ENCODE results near the gene OMD. TPM values are rescaled to one million over a fixed set of nuclear protein-coding genes. Genes with fewer than 3 reads are reported as not detected.

The OMD gene, protein sequence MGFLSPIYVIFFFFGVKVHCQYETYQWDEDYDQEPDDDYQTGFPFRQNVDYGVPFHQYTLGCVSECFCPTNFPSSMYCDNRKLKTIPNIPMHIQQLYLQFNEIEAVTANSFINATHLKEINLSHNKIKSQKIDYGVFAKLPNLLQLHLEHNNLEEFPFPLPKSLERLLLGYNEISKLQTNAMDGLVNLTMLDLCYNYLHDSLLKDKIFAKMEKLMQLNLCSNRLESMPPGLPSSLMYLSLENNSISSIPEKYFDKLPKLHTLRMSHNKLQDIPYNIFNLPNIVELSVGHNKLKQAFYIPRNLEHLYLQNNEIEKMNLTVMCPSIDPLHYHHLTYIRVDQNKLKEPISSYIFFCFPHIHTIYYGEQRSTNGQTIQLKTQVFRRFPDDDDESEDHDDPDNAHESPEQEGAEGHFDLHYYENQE
- not detected for polyA plus RNA-seq

DNA sequence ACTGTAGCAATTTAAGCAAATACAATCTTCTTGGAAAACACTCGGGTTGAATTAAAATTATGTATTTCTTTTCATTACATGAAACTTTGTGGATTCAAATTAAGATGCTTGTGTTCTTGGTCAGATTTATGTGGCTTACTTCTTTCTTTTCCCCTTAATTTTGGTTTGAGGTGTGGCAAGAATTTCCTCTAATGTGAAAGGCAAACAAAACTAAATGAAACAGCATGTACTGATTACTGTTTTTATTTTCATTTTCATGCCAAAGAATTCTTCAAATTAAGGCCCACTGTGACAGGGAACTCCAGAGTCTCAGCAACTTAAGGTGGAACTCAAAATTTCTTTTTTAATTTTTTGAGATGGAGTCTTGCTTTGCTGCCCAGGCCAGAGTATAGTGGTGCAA, at the start of gene OMD:
Gene OMD, minus strand, starts transcription at position 132 of the 400 bp plus-strand sequence. CDS start 6,913 bp downstream, outside the sequence.
- Mint-ChIP-seq H3K4me1 (no peaks in the 10 kb centered on the region), H3K27ac (no peak within 1 kb of the TSS), H3K9me3 (no peaks in the 10 kb centered on the region), H3K27me3 (no peaks in the 10 kb centered on the region), H3K36me3 (peaks cover 4% of the 10 kb centered on the region), H3K4me3 (no peak within 1 kb of the TSS)

DNA sequence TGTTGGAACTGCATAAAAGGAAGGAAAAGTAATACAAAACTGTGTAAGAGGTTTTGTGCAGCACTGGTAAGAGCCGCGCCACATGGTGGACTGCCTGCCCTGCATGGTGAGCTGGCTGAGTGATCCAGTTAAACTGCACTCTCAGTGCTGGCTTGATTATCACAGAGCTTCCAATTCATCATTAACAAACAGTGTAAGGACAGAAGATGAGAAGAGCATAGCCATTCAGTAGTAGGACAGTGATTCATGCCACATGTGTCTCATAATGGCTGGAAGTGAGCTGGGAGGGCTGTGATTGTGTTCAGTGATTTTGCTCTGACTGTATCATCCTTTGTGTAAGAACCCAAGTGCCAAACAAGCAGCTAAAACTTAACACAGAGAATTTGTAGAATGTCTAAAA, 43.9 kb upstream of the OMD start:
- Mint-ChIP-seq H3K9me3 (no peaks in the 10 kb centered on the region), H3K36me3 (no peaks in the 10 kb centered on the region), H3K27me3 (no peaks in the 10 kb centered on the region), H3K4me1 (no peaks in the 10 kb centered on the region), H3K4me3 (no peak overlapping the region), H3K27ac (no peak overlapping the region)

DNA sequence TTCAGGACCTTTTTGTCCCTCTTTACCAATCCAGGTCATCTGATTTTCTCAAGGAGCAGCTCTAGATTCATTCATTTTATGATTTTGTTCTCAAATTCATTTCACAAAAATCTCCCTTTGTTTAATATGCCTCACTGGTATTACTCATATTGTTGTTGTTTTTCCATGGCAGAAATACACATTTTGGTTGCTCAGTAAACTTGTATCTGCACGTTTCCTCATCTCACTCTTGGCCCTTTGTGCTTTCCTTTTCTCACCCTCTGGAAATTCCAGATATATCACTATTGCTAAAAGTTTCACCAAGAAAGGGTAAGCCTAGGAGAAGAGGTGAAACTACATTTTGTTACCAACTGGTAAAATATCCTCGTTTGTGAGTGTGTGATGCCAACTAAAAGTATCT, 43.2 kb upstream of the OMD start:
- Mint-ChIP-seq H3K27me3 (no peaks in the 10 kb centered on the region), H3K27ac (no peak overlapping the region), H3K4me3 (no peak overlapping the region), H3K9me3 (no peaks in the 10 kb centered on the region), H3K4me1 (no peaks in the 10 kb centered on the region), H3K36me3 (no peaks in the 10 kb centered on the region)

DNA sequence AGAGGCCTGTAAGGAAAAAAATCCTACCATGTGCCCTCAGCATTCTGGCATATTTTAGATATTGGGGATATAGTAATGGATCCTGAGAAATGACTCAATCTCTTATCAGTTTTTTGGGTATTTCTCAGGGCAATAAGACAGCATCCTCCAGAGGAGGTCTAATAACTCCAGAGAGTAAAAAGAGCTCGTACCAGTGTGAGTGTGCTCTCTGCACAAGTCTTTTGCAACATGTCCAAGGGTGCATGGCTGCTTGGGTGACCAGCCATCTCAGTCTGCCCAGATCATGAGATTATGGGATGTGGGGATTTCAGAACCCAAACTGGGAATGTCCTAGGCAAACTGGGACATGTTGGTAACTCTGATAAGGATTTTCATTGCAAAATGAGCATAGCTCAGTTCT, 42.8 kb upstream of the OMD start:
- Mint-ChIP-seq H3K36me3 (no peaks in the 10 kb centered on the region), H3K4me3 (no peak overlapping the region), H3K4me1 (no peaks in the 10 kb centered on the region), H3K9me3 (no peaks in the 10 kb centered on the region), H3K27me3 (no peaks in the 10 kb centered on the region), H3K27ac (no peak overlapping the region)

DNA sequence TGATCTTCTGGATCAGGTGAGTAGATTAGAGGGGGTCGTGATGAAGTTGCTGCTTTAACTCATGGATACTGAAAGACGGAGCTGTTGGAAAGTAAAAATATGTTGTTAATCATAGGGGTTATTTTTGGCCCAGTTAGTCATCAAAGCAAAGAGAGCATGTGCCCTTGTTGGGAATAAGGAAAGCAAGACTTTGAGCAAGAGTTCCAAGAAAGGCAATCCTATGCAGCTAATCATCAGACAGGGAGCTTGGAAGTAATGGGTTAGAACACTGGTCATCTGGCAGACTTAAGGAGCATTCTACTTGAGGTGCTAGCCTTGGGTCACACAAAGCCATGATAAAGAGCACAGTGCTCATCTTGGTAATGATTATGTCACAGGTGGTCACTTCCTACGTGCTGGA, 39.7 kb upstream of the OMD start:
- Mint-ChIP-seq H3K36me3 (no peaks in the 10 kb centered on the region), H3K9me3 (no peaks in the 10 kb centered on the region), H3K27me3 (no peaks in the 10 kb centered on the region), H3K27ac (no peak overlapping the region), H3K4me1 (no peaks in the 10 kb centered on the region), H3K4me3 (no peak overlapping the region)

DNA sequence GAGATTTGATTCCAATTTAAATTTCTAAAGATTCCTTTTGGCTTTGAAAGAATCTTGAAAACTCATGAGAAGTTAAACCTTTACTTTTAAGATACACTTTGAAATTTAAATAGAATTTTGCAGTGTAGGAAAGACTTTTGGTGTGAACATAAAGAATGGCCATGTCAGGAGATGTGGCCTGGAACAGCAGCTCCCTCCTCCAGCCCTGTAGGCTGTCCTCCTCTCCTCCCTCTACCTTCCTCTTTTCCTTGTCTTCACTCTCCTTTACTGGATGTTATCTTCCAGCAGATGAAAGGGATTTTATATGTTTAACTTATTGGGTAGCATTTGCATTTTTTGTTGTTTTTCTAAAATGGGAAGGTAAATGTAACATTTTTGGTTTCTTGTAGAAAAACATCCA, 39.1 kb upstream of the OMD start:
- H3K27me3 Mint-ChIP-seq: no peaks in the 10 kb centered on the region
- no peaks in the 10 kb centered on the region for H3K4me1 Mint-ChIP-seq
- H3K4me3 Mint-ChIP-seq: no peak overlapping the region
- H3K9me3 Mint-ChIP-seq: no peaks in the 10 kb centered on the region
- H3K27ac Mint-ChIP-seq: no peak overlapping the region
- H3K36me3 Mint-ChIP-seq: no peaks in the 10 kb centered on the region

DNA sequence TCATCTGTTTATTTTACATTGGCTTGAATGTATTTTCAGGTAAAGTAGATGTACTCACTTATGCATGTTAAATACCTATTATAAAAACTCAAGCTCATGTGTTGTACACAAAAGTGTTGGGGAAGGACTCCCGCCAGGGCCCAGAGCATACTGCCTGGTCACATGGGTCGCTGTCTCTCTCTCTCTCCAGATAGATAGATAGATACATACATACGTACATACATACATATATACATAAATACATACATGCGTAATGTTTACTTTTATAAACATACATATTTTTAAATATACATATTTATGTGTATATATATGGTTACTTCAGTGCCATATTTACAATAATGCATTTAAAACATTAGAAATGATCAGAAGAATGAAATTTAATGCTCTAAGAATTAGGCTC, 33.3 kb upstream of the OMD start:
- no peaks in the 10 kb centered on the region for H3K4me1 Mint-ChIP-seq
- H3K27ac Mint-ChIP-seq: no peak overlapping the region
- no peaks in the 10 kb centered on the region for H3K36me3 Mint-ChIP-seq
- H3K9me3 Mint-ChIP-seq: no peaks in the 10 kb centered on the region
- no peak overlapping the region for H3K4me3 Mint-ChIP-seq
- H3K27me3 Mint-ChIP-seq: no peaks in the 10 kb centered on the region

DNA sequence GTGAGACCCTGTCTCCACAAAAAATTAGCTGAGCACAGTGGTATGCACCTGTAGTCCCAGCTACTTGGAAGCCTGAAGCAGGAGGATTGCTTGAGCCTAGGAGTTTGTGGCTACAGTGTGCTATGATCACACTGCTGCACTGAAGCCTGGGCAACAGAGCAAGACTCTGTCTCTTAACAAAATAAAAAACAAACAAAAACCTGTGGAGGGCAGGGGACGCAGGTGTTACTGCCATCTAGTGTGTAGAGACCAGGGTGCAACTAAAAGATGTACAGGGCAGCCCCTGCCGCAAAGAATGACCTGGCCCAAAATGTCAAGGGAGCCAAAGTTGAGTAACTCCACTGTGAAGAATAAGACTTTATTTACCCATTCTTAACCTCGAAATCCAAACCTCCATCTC, 30.9 kb upstream of the OMD start:
- no peak overlapping the region for H3K4me3 Mint-ChIP-seq
- no peaks in the 10 kb centered on the region for H3K27me3 Mint-ChIP-seq
- H3K4me1 Mint-ChIP-seq: no peaks in the 10 kb centered on the region
- H3K9me3 Mint-ChIP-seq: no peaks in the 10 kb centered on the region
- no peak overlapping the region for H3K27ac Mint-ChIP-seq
- no peaks in the 10 kb centered on the region for H3K36me3 Mint-ChIP-seq

DNA sequence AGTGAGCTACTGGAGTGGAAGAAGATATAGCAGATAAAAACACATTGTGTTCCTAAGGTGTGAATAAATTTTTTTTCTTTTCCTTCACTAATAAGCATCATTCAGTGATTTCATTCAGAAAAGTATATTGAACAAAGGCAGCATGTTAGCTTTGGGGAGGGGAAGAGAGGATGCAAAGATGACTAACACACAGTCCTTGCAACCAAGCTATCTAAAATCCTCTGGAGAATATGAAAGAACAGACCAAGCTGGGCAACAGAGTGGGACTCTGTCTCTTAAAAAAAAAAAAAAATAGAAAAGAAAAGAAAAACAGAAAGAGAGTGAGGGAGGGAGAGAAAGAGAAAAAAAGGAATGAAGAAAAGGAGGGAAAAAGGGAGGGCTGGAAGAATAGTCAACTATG, 22.3 kb upstream of the OMD start:
- Mint-ChIP-seq H3K27ac (no peak overlapping the region), H3K9me3 (no peaks in the 10 kb centered on the region), H3K4me1 (no peaks in the 10 kb centered on the region), H3K36me3 (no peaks in the 10 kb centered on the region), H3K27me3 (no peaks in the 10 kb centered on the region), H3K4me3 (no peak overlapping the region)

DNA sequence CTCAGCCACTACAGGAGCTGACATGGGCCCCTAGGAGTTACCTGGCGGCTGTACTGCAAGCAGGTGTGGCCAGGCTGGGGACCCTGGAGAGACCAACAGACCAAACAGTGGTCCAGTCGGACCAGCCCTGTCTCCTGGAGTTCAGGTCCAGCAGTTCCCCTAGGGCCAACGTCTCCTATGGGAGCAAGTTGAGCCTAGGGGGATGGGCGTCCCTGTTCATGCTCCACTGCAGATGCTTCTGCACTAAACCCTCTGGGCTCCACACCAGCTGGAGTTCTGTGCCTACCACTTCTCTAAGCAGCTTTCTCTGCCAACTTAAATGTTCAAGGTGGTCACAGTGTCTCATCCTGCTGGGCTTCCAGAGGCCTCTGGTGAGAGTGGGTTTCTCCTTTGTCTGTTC, 20.6 kb upstream of the OMD start:
- Mint-ChIP-seq H3K27ac (no peak overlapping the region), H3K4me3 (no peak overlapping the region), H3K36me3 (no peaks in the 10 kb centered on the region), H3K4me1 (peaks cover 0 to 2% (median 2%) of the 10 kb centered on the region in 3 donors), H3K27me3 (no peaks in the 10 kb centered on the region), H3K9me3 (no peaks in the 10 kb centered on the region)

DNA sequence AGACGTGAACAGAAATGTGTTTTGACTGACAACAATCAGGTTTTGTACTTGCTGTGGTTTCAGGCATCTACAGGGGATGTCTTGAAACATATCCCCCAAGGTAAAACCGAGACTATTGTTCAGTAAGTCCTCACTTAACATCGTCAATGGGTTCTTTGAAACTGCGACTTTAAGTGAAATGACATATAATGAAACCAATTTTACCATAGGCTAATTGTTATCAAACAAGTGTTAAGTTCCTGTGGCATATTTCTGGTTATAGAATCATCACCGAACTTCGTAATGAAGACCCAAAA, 16.4 kb upstream of the OMD start:
- no peak overlapping the region for H3K27ac Mint-ChIP-seq
- no peaks in the 10 kb centered on the region for H3K36me3 Mint-ChIP-seq
- H3K4me3 Mint-ChIP-seq: no peak overlapping the region
- H3K9me3 Mint-ChIP-seq: no peaks in the 10 kb centered on the region
- no peaks in the 10 kb centered on the region for H3K27me3 Mint-ChIP-seq
- peaks cover 0 to 2% (median 2%) of the 10 kb centered on the region in 3 donors for H3K4me1 Mint-ChIP-seq

DNA sequence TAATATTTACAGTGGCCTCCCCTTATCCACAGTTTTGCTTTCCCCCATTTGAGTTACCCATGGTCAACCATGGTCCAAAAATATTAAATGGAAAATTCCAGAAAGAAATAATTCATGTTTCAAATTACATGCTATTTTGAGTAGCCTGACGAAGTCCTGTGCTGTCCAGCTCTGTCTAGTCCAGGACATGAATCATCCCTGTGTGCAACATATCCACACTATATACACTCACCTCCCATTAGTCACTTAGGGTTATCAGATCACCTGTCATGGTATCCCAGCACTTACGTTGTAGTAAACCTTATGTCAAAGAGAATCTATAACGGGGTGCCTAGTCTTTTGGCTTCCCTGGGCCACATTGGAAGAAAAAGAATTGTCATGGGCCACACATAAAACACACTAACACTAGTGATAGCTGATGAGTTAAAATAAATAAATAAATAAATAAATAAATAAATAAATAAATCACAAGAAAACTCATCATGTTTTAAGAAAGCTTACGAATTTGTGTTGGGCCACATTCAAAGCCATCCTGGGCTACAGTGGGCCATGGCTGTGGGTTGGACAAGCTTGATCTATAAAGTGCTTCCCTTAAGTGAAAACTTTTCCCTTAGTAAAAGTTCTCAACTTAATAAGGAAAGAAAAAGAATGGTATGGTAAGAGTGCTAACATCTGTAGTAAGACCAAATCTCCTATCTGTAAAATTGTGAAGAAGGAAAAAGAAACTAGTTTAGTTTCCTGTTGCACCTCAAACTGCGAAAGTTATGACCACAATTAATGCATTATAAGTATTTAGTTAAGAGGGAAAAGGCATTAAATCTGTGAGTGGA, 15.9 kb upstream of the OMD start:
- H3K27me3 Mint-ChIP-seq: no peaks in the 10 kb centered on the region
- H3K9me3 Mint-ChIP-seq: no peaks in the 10 kb centered on the region
- no peak overlapping the region for H3K4me3 Mint-ChIP-seq
- peaks cover 0 to 2% (median 2%) of the 10 kb centered on the region in 3 donors for H3K4me1 Mint-ChIP-seq
- H3K27ac Mint-ChIP-seq: no peak overlapping the region
- H3K36me3 Mint-ChIP-seq: no peaks in the 10 kb centered on the region

DNA sequence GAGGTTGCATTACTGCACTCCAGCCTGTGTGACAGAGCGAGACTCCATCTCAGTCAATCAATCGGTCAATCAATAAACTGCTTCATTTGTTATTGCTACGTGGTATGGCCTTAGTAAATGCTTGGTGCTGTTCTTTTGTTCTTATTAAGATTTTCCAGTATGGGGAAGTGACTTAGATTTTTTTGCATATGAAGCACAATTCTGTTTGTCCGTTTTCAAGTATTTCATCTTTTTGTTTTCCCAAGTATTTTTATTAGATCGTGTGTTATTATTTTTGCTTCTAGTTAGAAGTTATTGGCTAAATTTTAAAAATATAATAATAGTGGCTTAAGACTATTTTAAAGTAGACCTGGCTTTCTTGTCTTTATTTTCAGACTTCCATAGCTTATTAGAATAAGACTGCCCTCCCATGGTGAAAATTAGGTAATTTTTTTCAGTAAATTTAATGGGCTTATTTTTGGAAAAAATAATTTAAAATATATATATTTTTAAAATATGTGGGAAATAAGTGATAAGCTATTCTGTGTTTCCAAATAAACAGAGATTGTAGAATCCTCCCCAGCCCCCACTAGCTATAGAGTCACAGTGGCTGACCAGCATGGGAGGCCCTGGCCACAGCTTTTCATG, 14.7 kb upstream of the OMD start:
- H3K4me1 Mint-ChIP-seq: peaks cover 0 to 2% (median 2%) of the 10 kb centered on the region in 3 donors

DNA sequence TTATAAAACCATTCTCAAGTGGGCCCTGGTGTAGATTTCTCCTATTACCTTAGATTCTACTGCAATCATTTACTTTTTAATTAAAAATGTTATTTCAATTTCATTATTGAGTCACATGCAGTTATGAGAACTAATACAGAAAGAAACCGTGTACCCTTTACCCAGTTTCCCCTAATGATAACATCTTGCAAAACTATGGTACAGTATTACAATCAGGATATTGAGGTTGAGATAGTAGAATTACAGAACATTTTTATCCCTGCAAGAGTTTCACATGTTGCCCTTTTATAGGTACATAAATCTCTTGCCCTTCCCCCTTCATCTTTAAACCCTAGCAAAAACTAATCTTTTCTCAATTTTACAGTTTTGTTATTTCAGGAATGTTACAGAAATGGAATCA, 11.0 kb upstream of the OMD start:
- Mint-ChIP-seq H3K27ac (no peak overlapping the region), H3K9me3 (no peaks in the 10 kb centered on the region), H3K4me3 (no peak overlapping the region), H3K36me3 (peaks cover 3% of the 10 kb centered on the region), H3K27me3 (no peaks in the 10 kb centered on the region), H3K4me1 (no peaks in the 10 kb centered on the region)

More for the DNA sequence above, 14.7 kb upstream of the OMD start:
- H3K27ac Mint-ChIP-seq: no peak overlapping the region
- H3K9me3 Mint-ChIP-seq: no peaks in the 10 kb centered on the region
- H3K27me3 Mint-ChIP-seq: no peaks in the 10 kb centered on the region
- H3K36me3 Mint-ChIP-seq: no peaks in the 10 kb centered on the region
- no peak overlapping the region for H3K4me3 Mint-ChIP-seq

DNA sequence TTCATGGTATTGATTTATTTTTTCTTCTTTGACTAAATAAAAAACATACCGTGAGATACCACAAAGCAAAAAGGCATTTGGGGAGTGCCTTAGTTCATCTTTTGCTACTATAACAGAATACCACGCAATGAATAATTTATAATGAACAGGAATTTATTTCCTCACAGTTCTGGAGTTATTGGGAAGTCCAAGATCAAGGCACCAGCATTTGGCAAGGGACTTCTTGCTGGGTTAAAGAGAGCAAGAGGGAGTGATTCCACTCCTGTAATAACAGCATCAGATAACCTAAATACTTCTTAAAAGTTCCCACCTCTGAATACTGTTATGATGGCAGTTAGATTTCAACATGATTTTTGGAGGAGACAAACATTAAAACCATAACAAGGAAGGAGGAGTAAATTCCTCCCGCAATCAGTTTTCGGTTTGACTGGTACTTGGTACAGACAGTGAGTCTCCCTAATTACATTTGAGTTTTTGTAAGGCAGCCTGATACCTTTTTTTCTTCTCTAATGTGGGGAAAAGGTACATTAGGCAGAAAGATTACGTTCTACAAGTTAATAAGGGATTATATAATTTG, 8.8 kb upstream of the OMD start:
- Mint-ChIP-seq H3K27me3 (no peaks in the 10 kb centered on the region), H3K36me3 (peaks cover 3% of the 10 kb centered on the region), H3K4me3 (no peak overlapping the region), H3K4me1 (no peaks in the 10 kb centered on the region), H3K9me3 (no peaks in the 10 kb centered on the region), H3K27ac (no peak overlapping the region)

Data from IgD-negative memory B cell (primary cell).